Measurements from ENCODE around the gene FADS3.

DNA sequence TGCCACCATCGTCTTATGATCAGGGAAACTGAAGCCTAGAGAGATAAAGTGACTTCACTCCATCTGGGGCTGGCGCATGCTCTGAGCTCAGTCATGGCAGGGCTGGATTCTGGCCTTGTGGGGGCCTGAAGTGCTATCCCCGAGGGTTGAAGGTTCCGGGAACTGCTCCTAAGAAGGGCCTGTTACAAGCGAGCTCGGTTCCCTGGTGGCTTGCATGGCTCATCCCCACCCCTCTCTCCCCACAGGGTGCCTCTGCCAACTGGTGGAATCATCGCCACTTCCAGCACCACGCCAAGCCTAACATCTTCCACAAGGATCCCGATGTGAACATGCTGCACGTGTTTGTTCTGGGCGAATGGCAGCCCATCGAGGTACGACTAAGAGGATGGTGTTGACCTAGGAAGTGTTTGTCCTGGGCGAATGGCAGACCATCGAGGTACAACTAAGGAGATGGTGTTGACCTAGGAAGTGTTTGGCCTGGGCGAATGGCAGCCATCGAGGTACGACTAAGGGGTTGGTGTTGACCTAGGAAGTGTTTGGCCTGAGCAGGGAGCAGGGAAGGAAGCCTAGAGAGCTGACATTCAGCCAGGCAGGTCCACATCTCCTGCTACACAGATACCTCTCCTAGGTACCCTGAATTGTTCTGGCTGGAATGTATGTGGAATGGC, 43.3 kb downstream of the FADS3 start:
- no peak for TF ChIP-seq POLR2A (IDR thresholded peaks at IDR 0.05; ENCODE audit: low read depth, low read length)
- TF ChIP-seq POLR2AphosphoS5 (IDR thresholded peaks at IDR 0.05; ENCODE audit: low read depth, low read length) = no peak

Data from GM12892 (cell line).